WERI-Rb-1 (cell line): Measurements from ENCODE around the gene BPHL.
"Not testable (repeated sequence)": the region's sequence is repeated elsewhere in the genome, so short reads cannot be mapped to it uniquely, and the experiment has no call there.

ENCODE experiments used
- DNase-seq: peaks from one replicate; pipeline ENCODE4 v3.0.0-alpha.2; 2020
- H3K27ac ChIP-seq: fragments of 250-450 bp; sonication (Bioruptor Pico); 2 replicates; pipeline ENCODE4 v1.5.1; 2020; ENCODE audit warnings: mild to moderate bottlenecking, moderate library complexity
- H3K27me3 ChIP-seq: fragments of 250-450 bp; sonication (Bioruptor Pico); 2 replicates; pipeline ENCODE4 v1.5.1; 2021; ENCODE audit warnings: mild to moderate bottlenecking, low read depth, moderate library complexity; ENCODE audit not compliant: insufficient read depth, severe bottlenecking
- H3K36me3 ChIP-seq: fragments of 250-450 bp; sonication (Bioruptor Pico); 2 replicates; pipeline ENCODE4 v1.5.1; 2020; ENCODE audit warnings: mild to moderate bottlenecking, moderate library complexity
- H3K4me3 ChIP-seq: 2 replicates; pipeline ENCODE4 v1.5.1; 2011; ENCODE audit warnings: low read depth, mild to moderate bottlenecking, control low read depth, low read length
- H3K9me3 ChIP-seq: fragments of 250-450 bp; sonication (Bioruptor Pico); 2 replicates; pipeline ENCODE4 v1.5.1; 2021; ENCODE audit warnings: mild to moderate bottlenecking, moderate library complexity; ENCODE audit not compliant: severe bottlenecking
- TF ChIP-seq, protein P1 (sequence below): IDR thresholded peaks from 2 replicates; pipeline ENCODE4 v1.5.1; 2011; ENCODE audit warnings: low read depth, mild to moderate bottlenecking, control low read depth, inconsistent platforms, low read length

BPHL gene

DNA sequence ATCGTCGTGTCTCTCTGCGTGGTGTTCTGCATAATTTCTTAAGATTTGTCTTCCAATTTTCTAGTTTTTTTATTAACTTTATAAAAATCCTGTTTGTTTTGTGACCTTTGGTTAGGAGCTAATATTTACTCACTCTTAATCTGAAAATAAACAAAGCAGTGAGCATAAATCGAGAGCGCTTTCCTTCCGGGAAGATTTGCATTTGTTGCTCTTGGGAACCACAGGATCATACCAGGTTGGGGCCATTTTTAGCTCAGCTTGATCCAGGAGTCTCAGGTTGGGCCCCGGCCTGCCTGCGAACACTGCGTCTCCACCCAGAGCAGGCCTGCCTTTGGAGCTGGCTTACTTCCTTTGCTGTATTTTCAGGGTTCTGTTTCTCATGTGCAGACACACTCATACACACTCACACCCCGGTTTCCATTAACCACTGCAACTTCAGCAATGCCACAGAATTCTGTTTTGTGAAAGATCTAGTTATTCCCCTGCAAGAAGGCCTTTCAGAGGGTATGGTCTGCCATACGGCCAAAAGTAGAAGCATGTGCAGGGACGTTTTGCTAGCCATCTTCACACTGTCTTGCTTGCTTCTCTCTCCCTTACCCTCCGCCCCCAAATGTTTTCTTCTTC is 17.3 kb downstream of the BPHL start:
- Histone ChIP-seq H3K27me3 (no peaks in the 10 kb centered on the region), H3K27ac (no peak overlapping the region), H3K9me3 (no peaks in the 10 kb centered on the region), H3K36me3 (peaks cover 32% of the 10 kb centered on the region), H3K4me3 (no peak overlapping the region)
- DNase-seq = no peak
- TF ChIP-seq, protein P1, sequence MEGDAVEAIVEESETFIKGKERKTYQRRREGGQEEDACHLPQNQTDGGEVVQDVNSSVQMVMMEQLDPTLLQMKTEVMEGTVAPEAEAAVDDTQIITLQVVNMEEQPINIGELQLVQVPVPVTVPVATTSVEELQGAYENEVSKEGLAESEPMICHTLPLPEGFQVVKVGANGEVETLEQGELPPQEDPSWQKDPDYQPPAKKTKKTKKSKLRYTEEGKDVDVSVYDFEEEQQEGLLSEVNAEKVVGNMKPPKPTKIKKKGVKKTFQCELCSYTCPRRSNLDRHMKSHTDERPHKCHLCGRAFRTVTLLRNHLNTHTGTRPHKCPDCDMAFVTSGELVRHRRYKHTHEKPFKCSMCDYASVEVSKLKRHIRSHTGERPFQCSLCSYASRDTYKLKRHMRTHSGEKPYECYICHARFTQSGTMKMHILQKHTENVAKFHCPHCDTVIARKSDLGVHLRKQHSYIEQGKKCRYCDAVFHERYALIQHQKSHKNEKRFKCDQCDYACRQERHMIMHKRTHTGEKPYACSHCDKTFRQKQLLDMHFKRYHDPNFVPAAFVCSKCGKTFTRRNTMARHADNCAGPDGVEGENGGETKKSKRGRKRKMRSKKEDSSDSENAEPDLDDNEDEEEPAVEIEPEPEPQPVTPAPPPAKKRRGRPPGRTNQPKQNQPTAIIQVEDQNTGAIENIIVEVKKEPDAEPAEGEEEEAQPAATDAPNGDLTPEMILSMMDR = no peak

DNA sequence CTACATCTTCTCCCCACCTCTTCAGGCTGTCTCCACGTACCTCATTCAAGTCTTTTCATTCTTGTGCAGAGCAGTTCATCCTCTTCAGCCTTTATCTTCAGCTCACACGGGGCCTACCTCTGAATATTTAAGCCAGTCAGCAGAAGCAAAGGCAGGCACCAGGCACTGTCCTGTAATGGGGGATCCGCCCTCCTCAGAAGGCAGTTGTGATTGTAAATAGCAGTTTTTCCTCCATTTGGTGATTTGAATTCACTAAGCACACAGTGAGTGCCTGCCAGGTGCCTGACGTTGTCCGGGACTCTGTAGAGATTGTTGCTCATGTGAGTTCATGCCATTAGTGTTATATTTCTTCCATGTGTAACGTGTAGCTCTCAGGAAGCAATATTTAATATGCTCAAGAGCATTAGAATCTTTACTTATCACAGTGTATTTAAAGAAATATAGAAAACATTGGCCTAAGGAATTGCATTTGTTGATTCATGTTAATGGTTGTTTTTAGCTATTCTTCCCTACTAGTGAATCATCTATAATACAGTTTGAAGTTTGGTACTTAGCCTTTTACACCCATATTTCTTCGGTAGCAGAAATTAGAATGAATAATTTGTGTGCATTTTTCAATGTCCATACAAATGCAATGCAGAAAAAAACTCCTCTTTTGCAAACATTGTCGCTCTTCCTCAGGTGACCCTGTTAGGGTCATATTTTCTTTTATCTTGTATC is 17.9 kb downstream of the BPHL start:
- TF ChIP-seq, protein P1 = no peak
- Histone ChIP-seq H3K27me3 (no peaks in the 10 kb centered on the region), H3K4me3 (no peak overlapping the region), H3K36me3 (peaks cover 36% of the 10 kb centered on the region), H3K27ac (no peak overlapping the region), H3K9me3 (no peaks in the 10 kb centered on the region)
- DNase-seq = no peak

DNA sequence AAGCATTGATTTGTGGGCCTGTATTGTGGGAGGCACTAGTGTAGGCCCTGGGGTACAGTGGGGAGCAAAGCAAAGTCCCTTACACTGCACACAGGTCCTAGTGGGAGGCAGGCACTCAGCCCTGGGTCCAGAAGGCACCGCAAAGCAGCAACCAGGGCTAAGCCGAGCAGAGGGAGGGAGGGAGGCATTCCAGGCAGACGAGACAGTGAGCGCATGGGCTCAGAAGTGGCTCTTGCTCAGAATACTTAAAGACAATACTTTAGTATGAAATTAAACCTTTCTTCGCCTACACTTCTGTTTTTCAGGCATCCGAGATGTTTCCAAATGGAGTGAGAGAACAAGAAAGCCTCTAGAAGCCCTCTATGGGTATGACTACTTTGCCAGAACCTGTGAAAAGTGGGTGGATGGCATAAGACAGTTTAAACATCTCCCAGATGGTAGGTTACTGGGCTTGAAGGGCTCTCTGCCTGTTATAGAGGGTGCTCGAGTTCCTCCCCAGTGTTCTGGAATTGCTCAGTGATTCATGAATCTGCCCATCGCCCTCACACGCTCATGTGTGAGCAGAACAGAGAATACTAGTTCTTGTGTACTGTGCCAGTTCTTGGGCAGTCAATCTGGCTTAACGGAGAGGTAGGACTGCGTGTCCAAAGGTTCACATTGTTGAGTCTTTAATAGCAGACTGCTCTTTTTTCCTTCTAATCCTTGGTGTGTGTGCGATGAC is 18.7 kb downstream of the BPHL start:
- Histone ChIP-seq H3K27me3 (no peaks in the 10 kb centered on the region), H3K4me3 (no peak overlapping the region), H3K36me3 (peaks cover 40% of the 10 kb centered on the region), H3K27ac (no peak overlapping the region), H3K9me3 (no peaks in the 10 kb centered on the region)
- TF ChIP-seq, protein P1 = no peak
- no peak for DNase-seq

DNA sequence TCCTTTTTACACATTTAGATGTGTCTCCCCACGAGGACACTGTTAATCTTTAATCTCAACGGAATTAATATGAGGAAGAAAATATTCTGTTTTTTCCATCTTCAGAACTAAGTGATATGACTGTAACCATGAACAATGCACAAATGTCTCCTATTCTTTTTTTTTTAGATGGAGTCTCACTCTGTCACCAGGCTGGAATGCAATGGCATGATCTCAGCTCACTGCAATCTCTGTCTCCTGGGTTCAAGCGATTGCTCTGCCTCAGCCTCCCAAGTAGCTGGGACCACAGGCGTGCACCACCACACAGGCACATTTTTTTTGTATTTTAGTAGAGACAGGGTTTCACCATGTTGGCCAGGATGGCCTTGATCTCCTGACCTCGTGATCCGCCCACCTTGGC is 19.4 kb downstream of the BPHL start:
- not testable (repeated sequence) for H3K9me3 ChIP-seq, H3K27me3 ChIP-seq, H3K27ac ChIP-seq, DNase-seq, H3K4me3 ChIP-seq
- H3K36me3 ChIP-seq = peaks cover 42% of the 10 kb centered on the region

DNA sequence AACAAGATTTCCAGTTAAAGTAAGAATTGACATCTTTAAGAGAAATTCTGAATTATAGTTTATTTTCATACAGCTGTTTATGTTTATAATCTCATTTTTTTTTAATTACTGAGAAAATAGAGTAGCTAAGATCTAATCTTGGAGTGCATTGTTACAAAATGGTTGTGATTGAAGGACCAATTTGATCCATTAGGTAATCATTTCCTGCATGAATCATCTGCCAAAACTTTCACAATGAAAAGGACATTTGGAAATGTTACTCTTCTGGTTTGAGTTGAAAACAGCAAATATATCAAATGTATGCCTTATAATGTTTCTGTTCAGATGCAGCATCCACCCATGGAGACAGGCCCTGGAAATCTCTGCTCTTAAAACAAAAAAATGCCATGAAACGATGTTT is 19.8 kb downstream of the BPHL start:
- DNase-seq = no peak
- Histone ChIP-seq H3K27me3 (no peaks in the 10 kb centered on the region), H3K9me3 (no peaks in the 10 kb centered on the region), H3K4me3 (no peak overlapping the region), H3K36me3 (peaks cover 42% of the 10 kb centered on the region), H3K27ac (no peak overlapping the region)
- TF ChIP-seq, protein P1 = no peak
